CD4-positive, alpha-beta T cell treated with Interleukin-21 for 1 hour (primary cell): ENCODE results near the gene MEIS3.
A peak's percentile ranks its signal among the peaks of the same experiment; 100 is the strongest.
"Not testable (repeated sequence)": the region's sequence is repeated elsewhere in the genome, so short reads cannot be mapped to it uniquely, and the experiment has no call there.

Experiments
- DNase-seq: peaks from one replicate; pipeline ENCODE4 v3.0.0-alpha.2; 2020

MEIS3 gene

DNA sequence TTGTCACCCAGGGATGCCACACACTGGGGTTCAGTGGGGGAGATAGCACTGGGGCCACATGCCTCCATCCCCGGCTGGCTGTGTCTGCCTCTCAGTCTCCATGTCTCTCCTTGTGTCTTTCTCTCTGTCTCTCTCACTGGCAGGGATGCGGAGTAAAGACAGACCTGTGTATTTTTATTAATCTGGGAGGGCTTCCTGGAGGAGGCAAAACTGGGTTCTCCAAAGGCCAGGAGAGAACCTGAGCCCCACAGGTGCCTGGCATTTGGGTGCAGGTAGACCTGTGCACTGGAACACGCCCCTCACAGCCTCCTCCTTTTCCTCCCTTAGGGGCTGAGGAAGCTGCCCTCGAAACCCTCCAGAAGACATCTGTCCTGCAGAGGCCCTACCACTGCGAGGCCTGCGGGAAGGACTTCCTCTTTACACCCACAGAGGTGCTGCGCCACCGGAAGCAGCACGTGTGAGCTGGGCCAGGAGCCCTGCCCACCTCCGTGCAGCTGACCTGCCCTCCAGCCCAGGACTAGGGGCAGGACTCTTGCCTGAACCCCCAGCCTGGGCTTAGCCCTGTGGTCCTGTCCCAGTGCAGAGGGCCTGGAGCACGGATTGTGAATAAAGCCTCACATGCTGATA is 37.6 kb downstream of the MEIS3 start:
- peak; percentile 43 for DNase-seq

GRCh38 chr19:47381121-47381520 is 38.2 kb downstream of the MEIS3 start:
- no peak for DNase-seq

GRCh38 chr19:47380559-47380958 is 38.8 kb downstream of the MEIS3 start:
- DNase-seq = no peak

DNA sequence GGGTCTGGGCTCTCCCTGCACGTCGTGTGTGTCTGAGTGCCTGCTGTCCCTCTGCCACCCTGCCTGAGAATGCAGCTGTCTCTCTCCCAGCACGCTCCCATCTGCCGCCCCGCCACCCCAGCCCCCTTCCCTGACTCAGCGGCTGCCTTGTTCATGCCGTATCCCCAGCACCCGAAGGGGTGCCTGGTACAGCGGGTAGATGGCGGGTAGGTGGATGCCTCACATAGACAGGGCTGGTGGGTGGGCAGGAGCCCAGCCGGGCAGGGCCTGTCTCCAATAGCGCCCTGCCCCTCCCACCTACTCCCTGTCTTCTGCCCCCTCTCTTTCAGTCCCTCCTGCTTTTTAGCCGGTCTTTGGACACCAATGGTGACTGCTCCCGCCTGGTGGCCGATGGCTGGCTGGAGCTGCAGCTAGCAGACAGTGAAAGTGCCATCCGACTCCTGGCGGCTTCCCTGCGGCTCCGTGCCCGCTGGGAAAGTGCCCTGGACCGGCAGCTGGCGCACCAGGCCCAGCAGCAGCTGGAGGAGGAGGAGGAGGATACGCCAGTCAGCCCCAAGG is 39.9 kb downstream of the MEIS3 start:
- DNase-seq = no peak

DNA sequence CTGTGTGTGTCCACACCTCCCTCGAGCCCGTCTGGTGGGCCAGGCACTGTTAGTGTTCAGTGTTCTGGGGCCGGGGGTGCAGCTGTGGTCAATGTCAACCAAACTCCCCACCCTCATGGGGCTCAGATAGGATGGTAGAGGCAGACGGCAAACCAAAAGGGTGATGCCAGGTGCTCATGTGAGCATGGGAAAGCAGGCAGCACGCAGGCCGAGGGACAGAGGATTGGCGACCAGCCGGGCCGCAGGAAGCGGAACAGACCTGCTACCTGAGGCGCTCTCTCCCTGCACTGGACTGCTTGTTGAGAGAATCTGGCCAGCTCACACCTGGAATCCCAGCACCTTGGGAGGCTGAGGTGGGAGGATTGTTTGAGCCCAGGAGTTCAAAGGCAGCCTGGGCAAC is 41.1 kb downstream of the MEIS3 start:
- DNase-seq = no peak

DNA sequence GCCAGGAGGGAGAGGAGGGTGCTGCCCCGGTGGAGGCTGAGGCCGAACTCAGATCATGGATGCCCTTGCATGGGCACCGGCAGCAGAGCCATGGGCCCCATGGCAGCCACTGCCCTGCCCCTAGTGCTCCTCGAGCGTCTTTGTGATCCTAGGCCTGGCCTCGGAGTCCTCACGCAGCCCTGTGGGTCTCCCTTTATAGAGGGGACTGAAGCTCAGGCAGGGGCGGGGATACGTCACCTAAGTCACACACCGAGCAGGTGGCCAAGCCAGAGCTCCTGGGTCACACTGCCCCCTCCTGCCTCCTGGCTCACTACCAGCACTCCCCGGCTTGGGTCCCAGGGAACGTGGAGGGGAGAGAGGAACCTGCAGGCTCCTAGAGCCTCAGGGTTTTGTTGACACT is 41.5 kb downstream of the MEIS3 start:
- no peak for DNase-seq

DNA sequence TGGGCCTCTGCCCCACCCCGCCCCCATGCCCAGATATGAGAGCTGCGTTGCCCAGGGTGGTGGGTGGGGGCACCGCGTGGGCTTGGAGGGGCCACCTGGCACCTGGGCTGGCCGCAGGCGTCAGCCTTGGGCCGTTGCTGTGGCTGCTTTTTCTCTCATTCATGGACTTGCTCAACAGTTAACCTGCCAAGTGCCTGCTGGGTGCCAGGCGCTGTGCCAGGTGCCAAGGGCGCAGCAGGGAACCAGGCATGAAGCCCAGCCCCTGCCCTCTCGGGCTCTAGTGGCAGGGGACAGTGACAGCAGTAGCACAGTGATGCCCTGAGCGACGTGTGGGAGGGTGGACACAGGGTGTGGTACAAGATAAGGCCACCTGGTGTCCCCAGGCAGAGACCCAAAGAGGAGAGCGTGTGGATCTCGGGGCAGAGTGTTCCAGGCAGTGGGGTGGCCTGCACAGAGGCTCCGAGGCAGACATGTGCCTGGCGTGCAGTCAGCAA is 42.1 kb downstream of the MEIS3 start:
- DNase-seq = no peak

DNA sequence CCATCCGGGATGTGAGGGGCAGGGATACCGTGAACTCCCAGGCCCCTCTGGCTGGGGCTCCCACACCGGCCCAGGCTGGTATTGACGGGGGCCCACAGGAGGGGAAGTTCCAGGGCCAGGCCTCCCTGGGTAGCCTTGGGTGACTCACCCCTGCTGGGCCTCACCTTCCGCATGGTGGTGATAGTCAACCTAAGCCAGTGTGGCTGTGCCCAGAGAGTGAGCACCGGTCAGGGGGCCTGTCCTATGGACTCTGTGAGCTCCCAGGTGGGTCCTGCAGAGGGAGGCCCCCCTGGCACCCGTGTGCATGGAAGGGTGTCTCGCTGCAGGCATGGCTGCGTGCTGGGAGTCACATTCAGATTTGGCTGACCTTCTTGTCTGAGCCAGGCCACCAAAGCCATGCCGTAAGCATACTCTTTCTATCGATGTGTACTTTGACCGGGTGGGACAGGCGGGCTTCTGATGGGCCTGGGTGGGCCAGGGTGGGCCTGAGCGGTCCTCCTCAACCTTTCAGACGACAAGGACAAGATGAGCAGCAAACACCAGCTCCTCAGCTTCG is 42.7 kb downstream of the MEIS3 start:
- no peak for DNase-seq

GRCh38 chr19:47375694-47376588 is 43.4 kb downstream of the MEIS3 start:
- no peak for DNase-seq

DNA sequence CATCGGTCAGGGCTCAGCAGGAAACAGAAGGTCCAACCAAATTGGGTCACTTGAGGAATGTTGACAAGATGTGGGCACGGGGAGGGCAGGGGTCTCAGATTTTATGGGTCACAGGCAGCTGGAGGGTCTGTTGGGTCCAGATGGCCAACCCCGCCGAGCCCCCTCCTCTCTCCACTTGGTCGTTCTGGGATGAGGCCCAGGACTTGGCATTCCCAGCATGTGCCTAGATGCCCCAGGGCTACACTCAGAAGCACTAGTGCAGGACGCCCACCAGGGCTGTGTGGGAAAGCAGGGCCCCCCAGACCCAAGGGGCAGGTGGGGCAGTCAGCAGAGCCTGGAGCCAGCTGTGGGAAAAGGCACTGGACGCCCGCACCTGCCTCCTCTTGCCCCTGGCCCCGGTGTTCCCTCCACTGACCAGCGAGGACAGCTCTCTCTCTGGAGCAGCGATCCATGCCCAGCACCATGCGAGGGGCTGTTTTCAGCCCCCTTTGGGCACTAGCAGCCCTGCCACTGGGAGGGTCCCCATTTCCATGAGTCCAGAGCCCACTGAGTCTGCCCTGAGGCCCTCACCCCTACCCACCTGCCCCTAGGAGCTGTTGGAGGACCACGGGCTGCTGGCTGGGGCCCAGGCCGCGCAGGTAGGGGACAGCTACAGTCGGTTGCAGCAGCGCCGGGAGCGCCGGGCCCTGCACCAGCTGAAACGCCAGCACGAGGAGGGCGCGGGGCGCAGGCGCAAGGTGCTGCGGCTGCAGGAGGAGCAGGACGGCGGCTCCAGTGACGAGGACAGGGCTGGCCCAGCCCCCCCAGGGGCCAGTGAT is 44.2 kb downstream of the MEIS3 start:
- no peak for DNase-seq

- no peak for DNase-seq
These were observed 45.8 kb downstream of the MEIS3 start for GRCh38 chr19:47373246-47374240.

DNA sequence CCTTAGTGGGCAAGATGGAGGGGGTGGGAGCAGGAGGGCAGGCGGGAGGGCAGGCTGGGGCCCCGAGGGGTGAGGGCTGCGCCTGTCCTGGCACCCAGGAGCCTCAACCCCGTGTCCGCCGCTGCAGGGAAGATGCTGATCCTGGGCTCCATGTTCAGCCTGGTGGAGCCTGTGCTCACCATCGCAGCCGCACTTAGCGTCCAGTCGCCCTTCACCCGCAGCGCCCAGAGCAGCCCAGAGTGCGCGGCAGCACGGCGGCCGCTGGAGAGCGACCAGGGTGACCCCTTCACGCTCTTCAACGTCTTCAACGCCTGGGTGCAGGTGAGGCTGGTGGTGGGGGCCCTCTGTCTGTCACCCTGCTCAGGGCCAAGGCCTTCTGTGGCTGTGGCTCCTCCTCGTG is 46.7 kb downstream of the MEIS3 start:
- DNase-seq = no peak

DNA sequence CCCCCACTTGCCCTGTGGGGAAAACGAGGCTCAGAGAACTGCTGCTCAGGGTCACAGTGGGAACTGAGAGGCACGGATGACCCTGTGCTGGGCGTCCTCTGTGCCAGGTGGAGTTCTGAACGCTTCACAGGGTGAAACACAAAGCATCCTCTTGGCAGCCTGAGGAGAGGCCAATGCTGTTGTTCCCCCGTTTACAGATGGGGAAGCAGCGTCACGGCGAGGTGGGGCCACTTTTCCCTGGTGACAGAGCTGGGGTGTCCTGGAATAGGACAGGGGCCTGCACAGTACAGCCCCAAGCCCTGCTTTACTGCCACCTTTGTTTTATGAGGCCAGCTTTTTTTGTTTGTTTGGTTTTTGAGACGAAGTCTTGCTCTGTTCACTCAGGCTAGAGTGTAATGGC is 48.1 kb downstream of the MEIS3 start:
- no peak for DNase-seq

DNA sequence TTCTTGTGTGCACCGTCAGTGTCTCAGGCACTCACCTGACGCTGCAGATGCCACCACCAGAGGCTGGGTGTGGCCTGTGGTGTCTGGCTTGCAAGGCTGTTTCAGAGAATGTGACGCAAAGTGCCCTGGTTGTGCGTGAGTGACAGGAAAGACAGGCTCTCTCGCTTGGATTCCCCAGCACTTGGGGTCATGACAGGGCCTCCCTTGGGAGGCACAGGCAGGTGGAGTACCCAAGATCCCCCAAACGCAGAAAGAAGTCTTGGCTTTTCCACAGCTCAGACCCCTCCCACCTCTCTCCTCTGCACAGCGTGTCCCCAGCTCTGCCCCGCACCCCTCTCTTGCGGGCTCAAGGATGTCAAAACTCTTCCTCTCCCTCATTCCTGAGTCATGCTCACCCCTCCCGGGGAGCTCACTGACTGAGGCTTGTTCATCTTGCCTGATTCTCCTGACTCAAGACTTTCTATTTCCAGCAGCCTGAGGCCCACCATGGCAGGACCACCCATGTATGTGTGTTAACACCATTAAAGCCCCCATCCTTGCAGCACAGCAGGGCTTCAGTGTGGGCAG is 49.2 kb downstream of the MEIS3 start:
- DNase-seq = no peak

GRCh38 chr19:47365455-47365854 is 53.9 kb downstream of the MEIS3 start:
- not testable (repeated sequence) for DNase-seq

GRCh38 chr19:47363758-47364531 is 55.4 kb downstream of the MEIS3 start:
- no peak for DNase-seq

GRCh38 chr19:47362321-47362720 is 57.0 kb downstream of the MEIS3 start:
- DNase-seq = no peak

- no peak for DNase-seq
These were observed 60.4 kb downstream of the MEIS3 start for GRCh38 chr19:47358936-47359335.

- DNase-seq = no peak
These were observed 61.3 kb downstream of the MEIS3 start for GRCh38 chr19:47357788-47358680.
